Right lobe of liver (tissue), 6 donors: ENCODE measurements around the gene TRAF4. TPM values are rescaled to one million over a fixed set of nuclear protein-coding genes. Genes with fewer than 3 reads are reported as not detected.
A peak's percentile ranks its signal among the peaks of the same experiment; 100 is the strongest.
"Not testable (repeated sequence)": the region's sequence is repeated elsewhere in the genome, so short reads cannot be mapped to it uniquely, and the experiment has no call there.

Source experiments
- ATAC-seq, 4 donors: fragments of 200-7000 bp; cut with Tn5 transposase; one replicate each; pipeline ENCODE4 v1.9.1; 2020; ENCODE audit warnings: mild to moderate bottlenecking in 4 of 4, moderate library complexity in 4 of 4
- DNase-seq, 3 donors: peaks; one replicate each; pipeline ENCODE4 v3.0.0-alpha.2; 2020
- H3K27ac ChIP-seq, 3 donors: fragments of 200-600 bp; one replicate each; pipeline ENCODE4 v1.8.0; 2022
- H3K27me3 ChIP-seq, 2 donors: fragments of 200-600 bp; one replicate each; pipeline ENCODE4 v1.8.0; 2022
- H3K36me3 ChIP-seq, 4 donors: fragments of 200-600 bp; sonication (generic) in 1 of 4; one replicate each; pipeline versions ENCODE4 v1.5.1 to v1.8.0; 2017 to 2022; ENCODE audit warnings: control low read depth in 1 of 4
- H3K4me1 ChIP-seq, 4 donors: fragments of 200-600 bp; sonication (generic) in 1 of 4; one replicate each; pipeline versions ENCODE4 v1.5.1 to v1.8.0; 2017 to 2022; ENCODE audit warnings: control low read depth in 1 of 4
- H3K4me3 ChIP-seq, 3 donors: fragments of 200-600 bp; one replicate each; pipeline ENCODE4 v1.8.0; 2022
- H3K9me3 ChIP-seq, 4 donors: fragments of 200-600 bp; sonication (generic) in 1 of 4; one replicate each; pipeline versions ENCODE4 v1.5.1 to v1.8.0; 2017 to 2022; ENCODE audit warnings: control low read depth in 1 of 4
- CTCF ChIP-seq, 4 donors: fragments of 200-600 bp in 3 of 4; fragments of 450-650 bp in 1 of 4; IDR thresholded peaks; one replicate each; pipeline versions ENCODE4 v1.5.1 to v1.8.0; 2016 to 2022; ENCODE audit warnings: antibody characterized with exemption in 4 of 4, mild to moderate bottlenecking in 2 of 4
- POLR2A ChIP-seq: fragments of 450-650 bp; IDR thresholded peaks from one replicate; pipeline ENCODE4 v1.6.1; 2017; ENCODE audit warnings: antibody characterized with exemption, mild to moderate bottlenecking
- WGBS: methylation state at CpG from one replicate; pipeline ENCODE4 v1.1.6; 2018; ENCODE audit warnings: low coverage, low lambda C conversion rate; ENCODE audit not compliant: insufficient coverage; ENCODE audit errors: missing lambda C conversion rate; 5-methylcytosine and 5-hydroxymethylcytosine counted together
- intact Hi-C, 2 donors: fragments of 100-400 bp; cut with DNase I; formaldehyde crosslinking; loops; one replicate each; pipeline versions ENCODE4 v1.11.2 to v1.14.1; 2022
- total RNA-seq, 6 experiments: library from RNA; depleted of rRNA in 2 of 6; stranded (reverse); fragments of >200 nt in 2 of 6; fragmentation: NEBNext Ultra II Directional in 3 of 6; extraction: Animal tissue kit (Norgen Biotek cat#: 25700) in 3 of 6; gene quantifications; one replicate each; pipeline versions ENCODE4 v1.1.0 to v1.2.4, GENCODE V29; 2016 to 2023
- donor health status: DM: no; HTN: yes; CAD: no.
- donor health status: DM: no; HTN: no; CAD: no.
- donor health status: DM: no; HTN: no; CAD: no.
- donor health status: DM: no; HTN: yes; CAD: no.
- donor health status: DM: no; HTN: yes; CAD: no.

The TRAF4 gene
- total RNA-seq, 6 experiments from 2014 or later = 26.4 to 55.2 (median 42.3) TPM

GRCh38 chr17:28734712-28735241 lies 9.0 kb upstream of the TRAF4 start:
- TF ChIP-seq CTCF (IDR thresholded peaks at IDR 0.05) (no peak), POLR2A (no peak)

GRCh38 chr17:28735242-28735722 lies 8.5 kb upstream of the TRAF4 start:
- WGBS = no CpG with 5 or more reads among the region's 5 CpGs
- H3K27me3 ChIP-seq = no peaks in the 10 kb centered on the region
- no peak overlapping the region for H3K27ac ChIP-seq
- no peaks in the 10 kb centered on the region for H3K36me3 ChIP-seq
- H3K9me3 ChIP-seq = no peaks in the 10 kb centered on the region
- no peak overlapping the region for H3K4me3 ChIP-seq
- no peak for DNase-seq
- intact Hi-C loops = no loop called here
- no peaks in the 10 kb centered on the region for H3K4me1 ChIP-seq
- peak in 1 of 4 donors; percentile 21 for ATAC-seq
- TF ChIP-seq POLR2A = no peak
- no peak for TF ChIP-seq CTCF (IDR thresholded peaks at IDR 0.05)

More at GRCh38 chr17:28734712-28735241, 9.0 kb upstream of the TRAF4 start:
- ATAC-seq = no peak
- Histone ChIP-seq H3K4me1 (no peaks in the 10 kb centered on the region), H3K27ac (no peak overlapping the region), H3K9me3 (no peaks in the 10 kb centered on the region), H3K4me3 (no peak overlapping the region), H3K27me3 (no peaks in the 10 kb centered on the region), H3K36me3 (no peaks in the 10 kb centered on the region)
- no CpG with 5 or more reads among the region's 10 CpGs for WGBS
- intact Hi-C loops = no loop called here
- DNase-seq = no peak

- H3K4me1 ChIP-seq, DNase-seq, H3K27ac ChIP-seq, H3K9me3 ChIP-seq, intact Hi-C loops, H3K4me3 ChIP-seq, H3K27me3 ChIP-seq, H3K36me3 ChIP-seq, ATAC-seq: not testable (repeated sequence)
- WGBS = 93% methylated on average over 4 of the region's 8 CpGs
Observed at GRCh38 chr17:28735913-28736769, 7.7 kb upstream of the TRAF4 start.

- no peak for DNase-seq
- no CpG with 5 or more reads among the region's 12 CpGs for WGBS
Observed at GRCh38 chr17:28737316-28737715, 6.5 kb upstream of the TRAF4 start.

More at GRCh38 chr17:28737316-28737715, 6.5 kb upstream of the TRAF4 start:
- Histone ChIP-seq H3K4me1 (no peaks in the 10 kb centered on the region), H3K27me3 (no peaks in the 10 kb centered on the region), H3K36me3 (no peaks in the 10 kb centered on the region), H3K27ac (no peak overlapping the region), H3K9me3 (no peaks in the 10 kb centered on the region), H3K4me3 (no peak overlapping the region)
- intact Hi-C loops = no loop called here
- TF ChIP-seq CTCF (IDR thresholded peaks at IDR 0.05) = no peak
- no peak for TF ChIP-seq POLR2A
- ATAC-seq = peak in 1 of 4 donors; percentile 22
